ENCODE data around the gene AMOTL2. TPM values are rescaled to one million over a fixed set of nuclear protein-coding genes. Genes with fewer than 3 reads are reported as not detected.

The AMOTL2 gene
- total RNA-seq, 1 experiment from 2014 or later, result 96.0 TPM

- intact Hi-C loops (cut with micrococcal nuclease), result loop anchor here (1.0 kb wide), 1 partner anchor 31 kb away; no protein-coding TSS in a partner anchor
- no peaks in the 10 kb centered on the region for H3K27me3 ChIP-seq (ENCODE audit: low read length)
- TSS peak; percentile 87 for BruUV-seq (replicated peaks)
- H3K9me3 ChIP-seq (ENCODE audit: low read length), result no peaks in the 10 kb centered on the region
- H3K4me2 ChIP-seq (ENCODE audit: low read length), result peak overlapping the region; percentile 73
- H3F3A ChIP-seq (ENCODE audit: low read length, unreplicated experiment), result peaks cover 5% of the 10 kb centered on the region
- H3K4me3 ChIP-seq (ENCODE audit: low read length), result peak overlapping the region; percentile 35; the same call in 1 of the 2 replicates
- TF ChIP-seq, protein P1, sequence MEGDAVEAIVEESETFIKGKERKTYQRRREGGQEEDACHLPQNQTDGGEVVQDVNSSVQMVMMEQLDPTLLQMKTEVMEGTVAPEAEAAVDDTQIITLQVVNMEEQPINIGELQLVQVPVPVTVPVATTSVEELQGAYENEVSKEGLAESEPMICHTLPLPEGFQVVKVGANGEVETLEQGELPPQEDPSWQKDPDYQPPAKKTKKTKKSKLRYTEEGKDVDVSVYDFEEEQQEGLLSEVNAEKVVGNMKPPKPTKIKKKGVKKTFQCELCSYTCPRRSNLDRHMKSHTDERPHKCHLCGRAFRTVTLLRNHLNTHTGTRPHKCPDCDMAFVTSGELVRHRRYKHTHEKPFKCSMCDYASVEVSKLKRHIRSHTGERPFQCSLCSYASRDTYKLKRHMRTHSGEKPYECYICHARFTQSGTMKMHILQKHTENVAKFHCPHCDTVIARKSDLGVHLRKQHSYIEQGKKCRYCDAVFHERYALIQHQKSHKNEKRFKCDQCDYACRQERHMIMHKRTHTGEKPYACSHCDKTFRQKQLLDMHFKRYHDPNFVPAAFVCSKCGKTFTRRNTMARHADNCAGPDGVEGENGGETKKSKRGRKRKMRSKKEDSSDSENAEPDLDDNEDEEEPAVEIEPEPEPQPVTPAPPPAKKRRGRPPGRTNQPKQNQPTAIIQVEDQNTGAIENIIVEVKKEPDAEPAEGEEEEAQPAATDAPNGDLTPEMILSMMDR (conservative IDR thresholded peaks at IDR 0.05; ENCODE audit: low read depth, low read length), result no peak
- no peak for TF ChIP-seq EZH2 (IDR thresholded peaks at IDR 0.05; ENCODE audit: low read length, unreplicated experiment)
- TF ChIP-seq EZH2phosphoT487 (IDR thresholded peaks at IDR 0.05; ENCODE audit: borderline replicate concordance, low read length), result no peak
- peak overlapping the region; percentile 5; the same call in 1 of the 2 replicates for H2AFZ ChIP-seq (ENCODE audit: low read length)
- peak overlapping the region; percentile 21; the same call in 1 of the 2 replicates for H3K9ac ChIP-seq (ENCODE audit: low read length)
- ChIA-PET POLR2A (ENCODE audit: unreplicated experiment) (no interaction called here), CTCF (no interaction called here)
- H3K27ac ChIP-seq (ENCODE audit: low read length), result peak overlapping the region; percentile 88
- H3K9me2 ChIP-seq (replicated peaks; ENCODE audit: low read length), result no peaks in the 10 kb centered on the region
- no peaks in the 10 kb centered on the region for H4K20me1 ChIP-seq (ENCODE audit: low read length)
- ATAC-seq, result peak; percentile 45
- no peaks in the 10 kb centered on the region for H3K36me3 ChIP-seq (ENCODE audit: low read depth, low read length)
- H3K4me1 ChIP-seq (ENCODE audit: insufficient read depth, low read length), result peaks cover 58% of the 10 kb centered on the region
- no peaks in the 10 kb centered on the region for H3K79me2 ChIP-seq (ENCODE audit: low read length)
- peak; percentile 87 for DNase-seq
Measured at GRCh38 chr3:134326760-134327593, 47.3 kb downstream of the AMOTL2 start.

DNA sequence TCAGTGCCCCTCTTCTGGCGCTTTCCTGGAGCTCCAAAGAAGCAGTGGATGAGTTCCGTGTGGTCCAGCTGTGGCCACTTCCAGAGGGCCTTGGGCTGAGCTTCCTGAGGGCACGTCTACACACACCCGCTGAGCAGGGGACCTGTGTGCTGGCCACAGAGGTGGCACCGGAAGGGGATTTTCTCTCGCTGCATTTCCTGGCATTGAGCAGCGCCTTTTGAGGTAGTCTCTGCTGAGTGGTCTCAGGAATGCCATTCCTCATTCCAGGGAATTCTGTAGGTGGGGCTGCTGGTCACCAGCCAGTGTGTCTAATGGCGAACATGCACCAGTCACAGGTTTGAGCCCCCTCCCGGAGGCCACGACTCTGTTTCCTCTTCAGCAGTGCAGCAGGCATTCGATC lies 48.1 kb downstream of the AMOTL2 start:
- 0 out of 2 replicates have a peak overlapping the region, but pooled peaks have one; percentile 88 for H3K27ac ChIP-seq (ENCODE audit: low read length)
- H2AFZ ChIP-seq (ENCODE audit: low read length), result no peak overlapping the region
- H3K9me2 ChIP-seq (replicated peaks; ENCODE audit: low read length), result no peaks in the 10 kb centered on the region
- H3K9ac ChIP-seq (ENCODE audit: low read length), result no peak overlapping the region
- H4K20me1 ChIP-seq (ENCODE audit: low read length), result no peaks in the 10 kb centered on the region
- H3K36me3 ChIP-seq (ENCODE audit: low read depth, low read length), result no peaks in the 10 kb centered on the region
- H3K27me3 ChIP-seq (ENCODE audit: low read length), result no peaks in the 10 kb centered on the region
- H3K79me2 ChIP-seq (ENCODE audit: low read length), result no peaks in the 10 kb centered on the region
- H3K4me1 ChIP-seq (ENCODE audit: insufficient read depth, low read length), result peaks cover 52% of the 10 kb centered on the region
- H3K4me3 ChIP-seq (ENCODE audit: low read length), result no peak overlapping the region
- TF ChIP-seq EZH2phosphoT487 (IDR thresholded peaks at IDR 0.05; ENCODE audit: borderline replicate concordance, low read length), result no peak
- TF ChIP-seq, protein P1 (conservative IDR thresholded peaks at IDR 0.05; ENCODE audit: low read depth, low read length), result no peak
- no peak for TF ChIP-seq EZH2 (IDR thresholded peaks at IDR 0.05; ENCODE audit: low read length, unreplicated experiment)
- ChIA-PET POLR2A (ENCODE audit: unreplicated experiment) (no interaction called here), CTCF (no interaction called here)
- peaks cover 5% of the 10 kb centered on the region for H3F3A ChIP-seq (ENCODE audit: low read length, unreplicated experiment)
- DNase-seq (no peak), ATAC-seq (no peak)
- H3K4me2 ChIP-seq (ENCODE audit: low read length), result 0 out of 2 replicates have a peak overlapping the region, but pooled peaks have one; percentile 73
- BruUV-seq (replicated peaks), result no TSS peak
- intact Hi-C loops (cut with micrococcal nuclease), result no loop called here
- no peaks in the 10 kb centered on the region for H3K9me3 ChIP-seq (ENCODE audit: low read length)

DNA sequence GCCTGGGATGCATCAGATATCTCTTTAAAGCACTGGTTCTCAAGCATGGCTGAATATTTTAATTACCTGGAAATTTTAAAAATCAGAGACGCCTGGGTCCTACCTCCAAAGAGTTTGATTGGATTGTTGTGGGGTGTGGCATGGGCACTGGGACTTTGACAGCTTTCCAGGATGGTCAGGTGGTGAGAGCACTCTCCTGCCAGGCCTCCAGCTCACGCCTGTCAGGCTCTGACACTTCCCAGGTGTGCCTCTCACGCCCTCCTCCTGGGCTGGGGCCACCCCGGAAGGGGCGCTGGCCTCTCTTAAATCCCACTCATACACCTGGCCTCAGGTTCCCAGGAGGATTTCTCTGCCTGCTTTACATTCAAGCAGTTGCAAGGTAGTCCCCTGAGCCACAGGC lies 48.5 kb downstream of the AMOTL2 start:
- ChIA-PET POLR2A (ENCODE audit: unreplicated experiment) (no interaction called here), CTCF (no interaction called here)
- Histone ChIP-seq H3K27ac (ENCODE audit: low read length) (no peak overlapping the region), H3K4me2 (ENCODE audit: low read length) (no peak overlapping the region), H3K4me3 (ENCODE audit: low read length) (no peak overlapping the region), H3K36me3 (ENCODE audit: low read depth, low read length) (no peaks in the 10 kb centered on the region), H3F3A (ENCODE audit: low read length, unreplicated experiment) (peaks cover 5% of the 10 kb centered on the region), H3K9me2 (replicated peaks; ENCODE audit: low read length) (no peaks in the 10 kb centered on the region), H3K9ac (ENCODE audit: low read length) (no peak overlapping the region), H3K79me2 (ENCODE audit: low read length) (no peaks in the 10 kb centered on the region), H4K20me1 (ENCODE audit: low read length) (no peaks in the 10 kb centered on the region), H2AFZ (ENCODE audit: low read length) (no peak overlapping the region), H3K4me1 (ENCODE audit: insufficient read depth, low read length) (peaks cover 54% of the 10 kb centered on the region), H3K27me3 (ENCODE audit: low read length) (no peaks in the 10 kb centered on the region), H3K9me3 (ENCODE audit: low read length) (no peaks in the 10 kb centered on the region)
- BruUV-seq (replicated peaks), result no TSS peak
- no peak for TF ChIP-seq EZH2 (IDR thresholded peaks at IDR 0.05; ENCODE audit: low read length, unreplicated experiment)
- TF ChIP-seq, protein P1 (conservative IDR thresholded peaks at IDR 0.05; ENCODE audit: low read depth, low read length), result no peak
- no peak for DNase-seq
- intact Hi-C loops (cut with micrococcal nuclease), result no loop called here
- no peak for ATAC-seq

Data from PC-3 (cell line).